ENCODE measurements around the gene HAL.

HAL gene

GRCh38 chr12:95953000-95953399 lies 43.1 kb downstream of the HAL start:
- Histone ChIP-seq H3K79me2 (ENCODE audit: low read length) (no peaks in the 10 kb centered on the region), H3K9me3 (replicated peaks; ENCODE audit: insufficient read depth, low read length) (no peaks in the 10 kb centered on the region), H3K27me3 (replicated peaks; ENCODE audit: insufficient read depth, low read length) (no peaks in the 10 kb centered on the region), H3K4me1 (ENCODE audit: low read length) (no peaks in the 10 kb centered on the region), H3F3A (ENCODE audit: insufficient read depth, low read length) (no peaks in the 10 kb centered on the region), H4K20me1 (ENCODE audit: insufficient read depth, low read length) (no peaks in the 10 kb centered on the region), H3K4me2 (ENCODE audit: low read depth, low read length) (no peak overlapping the region), H3K4me3 (ENCODE audit: low read length) (no peak overlapping the region), H3K9ac (ENCODE audit: low read length) (no peak overlapping the region), H3K27ac (ENCODE audit: low read length) (no peak overlapping the region), H3K36me3 (replicated peaks; ENCODE audit: insufficient read depth, low read length) (no peaks in the 10 kb centered on the region), H2AFZ (ENCODE audit: low read length) (no peak overlapping the region), H3K9me2 (replicated peaks; ENCODE audit: insufficient read depth, low read length) (no peaks in the 10 kb centered on the region)
- no peak for DNase-seq
- TF ChIP-seq CTCF (IDR thresholded peaks at IDR 0.05; ENCODE audit: low read length) = no peak
- TF ChIP-seq EZH2 (optimal IDR thresholded peaks at IDR 0.05; ENCODE audit: low read depth, low read length) = no peak
- TF ChIP-seq EZH2phosphoT487 (IDR thresholded peaks at IDR 0.05; ENCODE audit: low read length) = no peak

DNA sequence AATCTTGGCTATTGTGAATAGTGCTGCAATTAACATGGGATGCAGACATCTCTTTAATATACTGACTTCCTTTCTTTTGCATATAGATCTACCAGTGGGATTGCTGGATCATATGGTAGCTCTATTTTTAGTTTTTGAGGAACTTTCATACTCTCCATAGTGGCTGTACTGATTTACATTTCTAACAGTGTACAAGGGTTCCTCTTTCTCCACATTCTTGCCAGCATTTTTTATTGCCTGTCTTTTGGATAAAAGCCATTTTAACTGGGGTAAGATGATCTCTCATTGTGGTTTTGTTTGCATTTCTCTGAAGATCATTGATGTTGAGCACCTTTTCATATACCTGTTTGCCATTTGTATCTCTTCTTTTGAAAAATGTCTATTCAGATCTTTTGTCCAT lies 44.6 kb downstream of the HAL start:
- Histone ChIP-seq H3K4me2 (ENCODE audit: low read depth, low read length) (no peak overlapping the region), H3K36me3 (replicated peaks; ENCODE audit: insufficient read depth, low read length) (no peaks in the 10 kb centered on the region), H3K27ac (ENCODE audit: low read length) (no peak overlapping the region), H3K9me2 (replicated peaks; ENCODE audit: insufficient read depth, low read length) (no peaks in the 10 kb centered on the region), H3K79me2 (ENCODE audit: low read length) (no peaks in the 10 kb centered on the region), H3K9ac (ENCODE audit: low read length) (no peak overlapping the region), H3K27me3 (replicated peaks; ENCODE audit: insufficient read depth, low read length) (no peaks in the 10 kb centered on the region), H3K4me1 (ENCODE audit: low read length) (no peaks in the 10 kb centered on the region), H3K9me3 (replicated peaks; ENCODE audit: insufficient read depth, low read length) (no peaks in the 10 kb centered on the region), H3F3A (ENCODE audit: insufficient read depth, low read length) (no peaks in the 10 kb centered on the region), H4K20me1 (ENCODE audit: insufficient read depth, low read length) (no peaks in the 10 kb centered on the region), H2AFZ (ENCODE audit: low read length) (no peak overlapping the region), H3K4me3 (ENCODE audit: low read length) (no peak overlapping the region)
- no peak for DNase-seq
- no peak for TF ChIP-seq CTCF (IDR thresholded peaks at IDR 0.05; ENCODE audit: low read length)
- no peak for TF ChIP-seq EZH2 (optimal IDR thresholded peaks at IDR 0.05; ENCODE audit: low read depth, low read length)
- TF ChIP-seq EZH2phosphoT487 (IDR thresholded peaks at IDR 0.05; ENCODE audit: low read length) = no peak

DNA sequence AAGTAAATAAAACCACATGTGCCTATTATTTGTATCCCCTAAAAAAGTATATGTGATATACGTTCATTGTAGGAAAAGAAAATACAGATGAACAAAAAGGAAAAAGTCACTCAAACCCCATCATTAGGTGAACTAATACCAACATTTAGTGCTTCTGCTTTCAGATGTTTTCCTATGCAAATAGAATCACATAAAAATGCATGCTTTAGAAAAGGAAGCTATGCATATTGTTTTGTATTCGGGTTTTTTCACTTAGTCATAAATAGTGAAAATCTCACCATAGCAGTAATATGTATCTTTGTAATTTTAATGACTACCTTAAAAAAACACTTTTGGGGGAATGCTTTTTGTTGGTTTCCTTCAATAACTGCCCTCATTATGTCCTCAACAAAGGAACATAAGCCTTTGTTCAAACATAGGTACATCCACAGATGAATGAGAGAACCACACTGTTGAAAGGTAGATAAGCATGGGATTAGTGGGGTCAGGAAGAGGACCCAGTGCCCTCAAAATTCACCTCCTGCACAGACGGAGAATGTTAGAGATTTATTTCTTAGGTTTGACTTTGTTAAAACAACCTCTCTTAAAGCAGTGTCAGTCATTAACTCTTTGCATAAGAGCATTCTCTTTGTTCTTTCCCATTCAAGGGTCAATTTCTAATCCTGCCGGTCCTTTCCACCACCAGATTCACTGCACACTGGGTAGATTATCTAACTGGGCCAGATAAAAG lies 46.5 kb downstream of the HAL start:
- H3K79me2 ChIP-seq (ENCODE audit: low read length) = no peaks in the 10 kb centered on the region
- no peak overlapping the region for H2AFZ ChIP-seq (ENCODE audit: low read length)
- no peak overlapping the region for H3K27ac ChIP-seq (ENCODE audit: low read length)
- H3K4me2 ChIP-seq (ENCODE audit: low read depth, low read length) = no peak overlapping the region
- H3K4me1 ChIP-seq (ENCODE audit: low read length) = no peaks in the 10 kb centered on the region; the same call in 1 of the 2 replicates
- no peak for DNase-seq
- TF ChIP-seq EZH2 (optimal IDR thresholded peaks at IDR 0.05; ENCODE audit: low read depth, low read length) (no peak), EZH2phosphoT487 (IDR thresholded peaks at IDR 0.05; ENCODE audit: low read length) (no peak)
- H3K9me2 ChIP-seq (replicated peaks; ENCODE audit: insufficient read depth, low read length) = no peaks in the 10 kb centered on the region
- H3K27me3 ChIP-seq (replicated peaks; ENCODE audit: insufficient read depth, low read length) = no peaks in the 10 kb centered on the region
- H3K36me3 ChIP-seq (replicated peaks; ENCODE audit: insufficient read depth, low read length) = no peaks in the 10 kb centered on the region
- H3F3A ChIP-seq (ENCODE audit: insufficient read depth, low read length) = no peaks in the 10 kb centered on the region
- H3K4me3 ChIP-seq (ENCODE audit: low read length) = no peak overlapping the region
- H4K20me1 ChIP-seq (ENCODE audit: insufficient read depth, low read length) = no peaks in the 10 kb centered on the region
- no peak overlapping the region for H3K9ac ChIP-seq (ENCODE audit: low read length)
- no peaks in the 10 kb centered on the region for H3K9me3 ChIP-seq (replicated peaks; ENCODE audit: insufficient read depth, low read length)

- no peak for TF ChIP-seq EZH2 (optimal IDR thresholded peaks at IDR 0.05; ENCODE audit: low read depth, low read length)
- TF ChIP-seq CTCF (IDR thresholded peaks at IDR 0.05; ENCODE audit: low read length) = no peak
- TF ChIP-seq EZH2phosphoT487 (IDR thresholded peaks at IDR 0.05; ENCODE audit: low read length) = no peak
- peak overlapping the region; percentile 85 for H3K4me3 ChIP-seq (ENCODE audit: low read length)
- H4K20me1 ChIP-seq (ENCODE audit: insufficient read depth, low read length) = no peaks in the 10 kb centered on the region
- no peaks in the 10 kb centered on the region; the same call in 1 of the 2 replicates for H3K4me1 ChIP-seq (ENCODE audit: low read length)
- no peaks in the 10 kb centered on the region for H3K79me2 ChIP-seq (ENCODE audit: low read length)
- H2AFZ ChIP-seq (ENCODE audit: low read length) = peak overlapping the region; percentile 91
- DNase-seq = no peak
- no peaks in the 10 kb centered on the region for H3F3A ChIP-seq (ENCODE audit: insufficient read depth, low read length)
- H3K9me2 ChIP-seq (replicated peaks; ENCODE audit: insufficient read depth, low read length) = no peaks in the 10 kb centered on the region
- no peaks in the 10 kb centered on the region for H3K9me3 ChIP-seq (replicated peaks; ENCODE audit: insufficient read depth, low read length)
- H3K27ac ChIP-seq (ENCODE audit: low read length) = no peak overlapping the region
- no peaks in the 10 kb centered on the region for H3K27me3 ChIP-seq (replicated peaks; ENCODE audit: insufficient read depth, low read length)
- H3K36me3 ChIP-seq (replicated peaks; ENCODE audit: insufficient read depth, low read length) = no peaks in the 10 kb centered on the region
- H3K4me2 ChIP-seq (ENCODE audit: low read depth, low read length) = peak overlapping the region; percentile 74
- peak overlapping the region; percentile 72; the same call in 1 of the 2 replicates for H3K9ac ChIP-seq (ENCODE audit: low read length)
Observed at GRCh38 chr12:95944108-95944704, 51.9 kb downstream of the HAL start.
